A549 (cell line): Measurements from ENCODE around the gene SLC16A12. TPM values are rescaled to one million over a fixed set of nuclear protein-coding genes. Genes with fewer than 3 reads are reported as not detected.

Source experiments
- ATAC-seq, 2 experiments: fragments of 200-7000 bp in 1 of 2; fragments of >200 bp in 1 of 2; cut with Nextera tagmentation in 1 of 2; cut with Tn5 transposase in 1 of 2; 3 replicates each; pipeline versions ENCODE4 v1.8.0 to v1.9.1; 2018 to 2020; ENCODE audit warnings: mild to moderate bottlenecking in 1 of 2, moderate library complexity in 1 of 2
- CTCF ChIA-PET: fragments of 300-600 bp; sonication (Branson Sonifier 250); formaldehyde crosslinking; extraction: SDS; loops from one replicate; lab custom pipeline; 2021; ENCODE audit warnings: antibody characterized with exemption, inconsistent platforms; lab: Yijun Ruan, JAX
- POLR2A ChIA-PET: fragments of 350-600 bp; formaldehyde crosslinking; extraction: SDS; loops from one replicate; lab custom pipeline; 2021; ENCODE audit warnings: antibody characterized with exemption, inconsistent platforms; lab: Yijun Ruan, JAX
- DNase-seq, 2 experiments: peaks; one replicate each; pipeline versions ENCODE4 v3.0.0 to v3.0.0-alpha.2; 2011 to 2016; ENCODE audit warnings: low read depth in 1 of 2, low spot score in 1 of 2
- FAIRE-seq: peaks from 2 replicates; lab custom pipeline; 2011; peaks lifted over from hg19 to GRCh38; lab: Jason Lieb, UNC
- H3K27ac ChIP-seq, 2 experiments: fragments of >200 bp; sonication (Bioruptor Twin); formaldehyde crosslinking; 3 replicates each; pipeline ENCODE4 v1.5.1; 2016 to 2017
- H3K4me1 ChIP-seq: fragments of >200 bp; sonication (Bioruptor Twin); formaldehyde crosslinking; 3 replicates; pipeline ENCODE4 v1.6.1; 2016
- H3K4me2 ChIP-seq: fragments of >200 bp; sonication (Bioruptor Twin); formaldehyde crosslinking; 3 replicates; pipeline ENCODE4 v1.6.1; 2016
- H3K4me3 ChIP-seq: fragments of >200 bp; sonication (Bioruptor Twin); formaldehyde crosslinking; 3 replicates; pipeline ENCODE4 v1.5.1; 2016
- H3K9me3 ChIP-seq: fragments of >200 bp; sonication (Bioruptor Twin); formaldehyde crosslinking; 3 replicates; pipeline ENCODE4 v1.6.1; 2016
- CBX2 ChIP-seq: fragments of 200-600 bp; sonication (generic); IDR thresholded peaks from 2 replicates; pipeline ENCODE4 v1.6.1; 2016; ENCODE audit warnings: low read depth, mild to moderate bottlenecking, borderline replicate concordance
- CEBPB ChIP-seq, 2 experiments: fragments of >200 bp in 1 of 2; sonication (Bioruptor Twin) in 1 of 2; formaldehyde crosslinking in 1 of 2; IDR thresholded peaks; 2 replicates each; pipeline ENCODE4 v1.6.1; 2012 to 2016
- CHD2 ChIP-seq: fragments of 150-350 bp; IDR thresholded peaks from 2 replicates; pipeline ENCODE4 v1.6.1; 2014; ENCODE audit warnings: low read length; ENCODE audit not compliant: partially characterized antibody
- EHMT2 ChIP-seq: fragments of 200-600 bp; sonication (generic); IDR thresholded peaks from 2 replicates; pipeline ENCODE4 v1.6.1; 2016; ENCODE audit warnings: antibody characterized with exemption, low read depth, mild to moderate bottlenecking, moderate library complexity
- EP300 ChIP-seq, 2 experiments: fragments of >200 bp; sonication (Bioruptor Twin); formaldehyde crosslinking; IDR thresholded peaks; 2 replicates in 1 of 2; 3 replicates in 1 of 2; pipeline ENCODE4 v1.6.1; 2016 to 2017
- ESRRA ChIP-seq: fragments of 150-350 bp; IDR thresholded peaks from 2 replicates; pipeline ENCODE4 v1.6.1; 2014; ENCODE audit warnings: mild to moderate bottlenecking, low read length, borderline replicate concordance
- FOSB ChIP-seq: fragments of 250-450 bp; sonication (Bioruptor Pico); IDR thresholded peaks from 2 replicates; pipeline ENCODE4 v1.5.0; 2020; ENCODE audit warnings: mild to moderate bottlenecking, moderate library complexity
- FOXS1 ChIP-seq: fragments of 250-450 bp; sonication (Bioruptor Pico); IDR thresholded peaks from 2 replicates; pipeline ENCODE4 v1.5.0; 2020; ENCODE audit warnings: mild to moderate bottlenecking, moderate library complexity
- GATA3 ChIP-seq: IDR thresholded peaks from 2 replicates; pipeline ENCODE4 v1.6.1; 2012; ENCODE audit warnings: borderline replicate concordance
- KDM1A ChIP-seq: fragments of 200-600 bp; sonication (generic); IDR thresholded peaks from 2 replicates; pipeline ENCODE4 v1.6.1; 2016; ENCODE audit warnings: low read depth, mild to moderate bottlenecking
- KDM5A ChIP-seq: fragments of 200-600 bp; sonication (generic); IDR thresholded peaks from 2 replicates; pipeline ENCODE4 v1.6.1; 2016; ENCODE audit warnings: antibody characterized with exemption, mild to moderate bottlenecking
- MAZ ChIP-seq: fragments of 150-350 bp; IDR thresholded peaks from 2 replicates; pipeline ENCODE4 v1.6.1; 2014; ENCODE audit warnings: antibody characterized with exemption, low read depth, low read length, borderline replicate concordance
- POLR2A ChIP-seq: IDR thresholded peaks from 2 replicates; pipeline ENCODE4 v1.6.1; 2012; ENCODE audit warnings: mild to moderate bottlenecking, low read length
- RAD21 ChIP-seq, 2 experiments: fragments of >200 bp in 1 of 2; sonication (Bioruptor Twin) in 1 of 2; formaldehyde crosslinking in 1 of 2; IDR thresholded peaks in 1 of 2; conservative IDR thresholded peaks in 1 of 2; 2 replicates in 1 of 2; 3 replicates in 1 of 2; pipeline ENCODE4 v1.6.1; 2012 to 2018; ENCODE audit warnings: inconsistent platforms in 1 of 2
- RCOR1 ChIP-seq: fragments of 150-350 bp; IDR thresholded peaks from 2 replicates; pipeline ENCODE4 v1.6.1; 2014; ENCODE audit warnings: antibody characterized with exemption, low read length, low read depth
- RFX5 ChIP-seq: fragments of 450-650 bp; IDR thresholded peaks from 2 replicates; pipeline ENCODE4 v1.7.1; 2014; ENCODE audit warnings: antibody characterized with exemption, mild to moderate bottlenecking, moderate library complexity
- RNF2 ChIP-seq: fragments of 200-600 bp; sonication (generic); IDR thresholded peaks from 2 replicates; pipeline ENCODE4 v1.6.1; 2016; ENCODE audit warnings: low read depth, mild to moderate bottlenecking, antibody characterized with exemption, moderate library complexity, borderline replicate concordance
- SMC3 ChIP-seq: fragments of >200 bp; sonication (Bioruptor Twin); formaldehyde crosslinking; IDR thresholded peaks from 3 replicates; pipeline ENCODE4 v1.6.1; 2018; ENCODE audit warnings: inconsistent platforms
- TFCP2L1 ChIP-seq: fragments of 250-450 bp; sonication (Bioruptor Pico); IDR thresholded peaks from 2 replicates; pipeline ENCODE4 v1.5.0; 2021; ENCODE audit warnings: mild to moderate bottlenecking
- ZFP36 ChIP-seq: fragments of 450-650 bp; IDR thresholded peaks from 2 replicates; pipeline ENCODE4 v1.6.1; 2014; ENCODE audit warnings: borderline replicate concordance; ENCODE audit not compliant: partially characterized antibody
- WGBS: methylation state at CpG from one replicate; pipeline ENCODE4 v1.1.6; 2017; ENCODE audit errors: missing lambda C conversion rate; 5-methylcytosine and 5-hydroxymethylcytosine counted together
- polyA plus RNA-seq, 4 experiments: library from polyadenylated mRNA; depleted of rRNA in 3 of 4; stranded (reverse); fragments of >200 nt; fragmentation: RNase III in 1 of 4; extraction: RNeasy Plus Mini Kit Qiagen cat#74134 plus additional on column Dnase treatment in 1 of 4; gene quantifications; 2 replicates in 3 of 4; 3 replicates in 1 of 4; pipeline ENCODE4 v1.2.3, GENCODE V29; 2011 to 2017
- TF ChIP-seq, protein P1 (sequence below): IDR thresholded peaks from 2 replicates; pipeline ENCODE4 v1.6.1; 2012; ENCODE audit warnings: low read depth, borderline replicate concordance
- TF ChIP-seq, protein P2 (sequence below): fragments of >200 bp; sonication (Bioruptor Twin); formaldehyde crosslinking; IDR thresholded peaks from 3 replicates; pipeline ENCODE4 v1.6.1; 2016
- TF ChIP-seq, protein P3 (sequence below): IDR thresholded peaks from 2 replicates; pipeline ENCODE4 v1.6.1; 2012
- TF ChIP-seq, protein P4 (sequence below): fragments of >200 bp; sonication (Bioruptor Twin); formaldehyde crosslinking; IDR thresholded peaks from 2 replicates; pipeline ENCODE4 v1.6.1; 2016

SLC16A12 gene
- polyA plus RNA-seq, 2 of the 4 experiments (the other 2 are of a cell fraction): 0.14 to 0.19 TPM

DNA sequence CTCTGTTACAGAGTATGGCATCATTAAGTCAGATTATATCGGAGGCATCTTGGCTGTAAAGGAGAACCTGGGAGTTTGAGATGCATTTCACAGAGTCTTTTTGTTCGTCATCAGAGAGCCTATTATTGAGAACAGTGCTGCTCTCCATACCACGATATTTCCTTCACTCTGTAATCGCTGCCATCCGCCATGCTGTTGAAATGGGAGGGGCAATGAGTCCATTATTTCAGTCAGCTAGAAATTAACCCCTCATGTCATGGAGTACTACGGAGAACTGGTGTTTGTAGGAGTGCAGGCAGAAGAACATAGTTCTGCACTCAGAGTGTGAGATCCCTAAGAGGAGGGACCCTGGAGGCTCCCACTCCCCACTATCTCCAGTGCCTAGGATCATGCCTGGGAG lies 59.2 kb downstream of the SLC16A12 start (continued):
- TF ChIP-seq, protein P1, sequence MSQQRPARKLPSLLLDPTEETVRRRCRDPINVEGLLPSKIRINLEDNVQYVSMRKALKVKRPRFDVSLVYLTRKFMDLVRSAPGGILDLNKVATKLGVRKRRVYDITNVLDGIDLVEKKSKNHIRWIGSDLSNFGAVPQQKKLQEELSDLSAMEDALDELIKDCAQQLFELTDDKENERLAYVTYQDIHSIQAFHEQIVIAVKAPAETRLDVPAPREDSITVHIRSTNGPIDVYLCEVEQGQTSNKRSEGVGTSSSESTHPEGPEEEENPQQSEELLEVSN: no peak
- TF ChIP-seq ESRRA: no peak
- TF ChIP-seq, all 56 proteins: peak for 0

DNA sequence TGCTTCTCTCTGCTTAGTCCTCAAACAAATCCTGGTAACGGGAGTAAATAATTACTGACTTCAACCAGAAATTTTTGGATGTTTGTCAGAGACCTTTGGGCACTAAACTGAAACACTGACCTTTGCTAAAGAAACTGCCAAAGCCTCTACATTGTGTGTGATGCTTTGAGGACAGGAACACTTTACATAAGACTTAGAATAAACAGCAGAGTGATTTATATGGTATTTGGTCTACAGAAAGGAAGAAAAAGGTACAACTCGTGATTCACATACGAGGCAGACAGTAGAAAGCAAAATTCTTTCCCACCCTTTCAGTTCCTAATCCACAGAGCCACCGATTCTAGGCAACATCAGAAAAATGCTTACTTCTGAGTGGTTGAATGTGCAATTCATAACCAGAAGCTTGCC lies 59.8 kb downstream of the SLC16A12 start:
- H3K4me2 ChIP-seq: peak overlapping the region; percentile 42; the same call in 2 of the 3 replicates

DNA sequence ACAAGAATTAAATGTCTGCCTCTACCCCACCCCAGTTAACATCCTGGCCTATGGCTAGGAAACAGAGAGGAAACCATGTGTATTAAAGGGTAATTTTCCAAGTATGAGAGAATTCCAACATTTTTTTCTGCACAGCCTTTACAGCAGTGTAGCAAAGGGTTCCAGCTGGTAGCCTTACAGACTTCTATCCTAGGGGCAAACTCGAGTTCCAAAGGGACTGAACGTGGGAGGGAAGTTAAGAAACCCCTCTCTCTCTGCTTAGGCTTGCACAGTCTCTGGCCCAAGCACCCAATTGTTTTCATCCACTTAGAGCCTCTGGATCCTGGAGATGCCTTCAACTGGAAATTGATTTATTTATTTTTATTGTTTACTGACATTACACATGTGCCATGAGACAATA lies 60.3 kb downstream of the SLC16A12 start:
- no peak for TF ChIP-seq EP300 (IDR thresholded peaks at IDR 0.05)
- no peak for TF ChIP-seq KDM5A
- no peak for TF ChIP-seq CEBPB (IDR thresholded peaks at IDR 0.05)
- TF ChIP-seq RCOR1: no peak
- no peak for TF ChIP-seq FOSB (CRISPR knock-in tag)
- no peak for TF ChIP-seq TFCP2L1 (CRISPR knock-in tag)
- TF ChIP-seq RFX5: no peak
- TF ChIP-seq CHD2: no peak
- TF ChIP-seq, protein P2, sequence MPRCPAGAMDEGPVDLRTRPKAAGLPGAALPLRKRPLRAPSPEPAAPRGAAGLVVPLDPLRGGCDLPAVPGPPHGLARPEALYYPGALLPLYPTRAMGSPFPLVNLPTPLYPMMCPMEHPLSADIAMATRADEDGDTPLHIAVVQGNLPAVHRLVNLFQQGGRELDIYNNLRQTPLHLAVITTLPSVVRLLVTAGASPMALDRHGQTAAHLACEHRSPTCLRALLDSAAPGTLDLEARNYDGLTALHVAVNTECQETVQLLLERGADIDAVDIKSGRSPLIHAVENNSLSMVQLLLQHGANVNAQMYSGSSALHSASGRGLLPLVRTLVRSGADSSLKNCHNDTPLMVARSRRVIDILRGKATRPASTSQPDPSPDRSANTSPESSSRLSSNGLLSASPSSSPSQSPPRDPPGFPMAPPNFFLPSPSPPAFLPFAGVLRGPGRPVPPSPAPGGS: no peak
- TF ChIP-seq ZFP36: no peak
- no peak for TF ChIP-seq RAD21 (conservative IDR thresholded peaks at IDR 0.05 in 1 of 2, IDR thresholded peaks at IDR 0.05 in 1 of 2)
- TF ChIP-seq FOXS1 (CRISPR knock-in tag): no peak
- no peak for TF ChIP-seq GATA3
- TF ChIP-seq RNF2: no peak
- TF ChIP-seq EHMT2: no peak
- TF ChIP-seq SMC3: no peak
- no peak for TF ChIP-seq MAZ
- DNase-seq (no peak), FAIRE-seq (no peak), ATAC-seq (peak in 1 of 2 experiments; percentile 18; a peak in 3 of 6 replicates)
- H3K4me1 ChIP-seq: peaks cover 40% of the 10 kb centered on the region
- H3K9me3 ChIP-seq: no peaks in the 10 kb centered on the region
- ChIA-PET POLR2A (no interaction called here), CTCF (no interaction called here)
- peak overlapping the region; percentile 14 to 62; a peak in 2 of 6 replicates for H3K27ac ChIP-seq
- peak overlapping the region; percentile 42; the same call in 2 of the 3 replicates for H3K4me2 ChIP-seq
- 27% methylated on average over 2 of the region's 2 CpGs for WGBS
- no peak overlapping the region for H3K4me3 ChIP-seq

More for the DNA sequence above, 59.8 kb downstream of the SLC16A12 start:
- 18% methylated on average over 4 of the region's 4 CpGs for WGBS
- no peak for FAIRE-seq
- no peaks in the 10 kb centered on the region for H3K9me3 ChIP-seq
- no peak overlapping the region for H3K4me3 ChIP-seq
- H3K4me1 ChIP-seq: peaks cover 44% of the 10 kb centered on the region
- H3K27ac ChIP-seq: peak overlapping the region in 1 of 2 experiments; percentile 62; a peak in 2 of 6 replicates
- ChIA-PET CTCF (interaction anchor here (1.3 kb wide), 1 partner anchor 8 kb away, joined by 4 read pairs; no protein-coding TSS in a partner anchor), POLR2A (no interaction called here)
- DNase-seq: no peak
- peak in 1 of 2 experiments; percentile 51; a peak in 3 of 6 replicates for ATAC-seq
- TF ChIP-seq RCOR1 (no peak), RFX5 (no peak), KDM1A (no peak), CBX2 (no peak), CHD2 (no peak), POLR2A (no peak)
- TF ChIP-seq, protein P3, sequence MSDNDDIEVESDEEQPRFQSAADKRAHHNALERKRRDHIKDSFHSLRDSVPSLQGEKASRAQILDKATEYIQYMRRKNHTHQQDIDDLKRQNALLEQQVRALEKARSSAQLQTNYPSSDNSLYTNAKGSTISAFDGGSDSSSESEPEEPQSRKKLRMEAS: no peak
- TF ChIP-seq, protein P4, sequence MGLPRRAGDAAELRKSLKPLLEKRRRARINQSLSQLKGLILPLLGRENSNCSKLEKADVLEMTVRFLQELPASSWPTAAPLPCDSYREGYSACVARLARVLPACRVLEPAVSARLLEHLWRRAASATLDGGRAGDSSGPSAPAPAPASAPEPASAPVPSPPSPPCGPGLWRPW: no peak
